AG04450 (cell line): ENCODE results near the gene SLC6A9. TPM values are rescaled to one million over a fixed set of nuclear protein-coding genes. Genes with fewer than 3 reads are reported as not detected.

ENCODE experiments used
- CTCF ChIA-PET: fragments of 300-600, 350-600 bp; formaldehyde crosslinking; extraction: SDS; loops from one replicate; lab custom pipeline; 2022; ENCODE audit warnings: antibody characterized with exemption, inconsistent platforms; lab: Charles Lee
- POLR2A ChIA-PET: fragments of 350-600 bp; formaldehyde crosslinking; extraction: SDS; loops from one replicate; lab custom pipeline; 2021; ENCODE audit warnings: antibody characterized with exemption, inconsistent platforms; lab: Yijun Ruan, JAX
- DNase-seq: peaks from one replicate; pipeline ENCODE4 v3.0.0-alpha.2; 2011; ENCODE audit warnings: low read depth, low spot score
- H3K27ac ChIP-seq: one replicate; pipeline ENCODE4 v1.5.1; 2012; ENCODE audit warnings: low read depth, low read length, control low read depth
- H3K27me3 ChIP-seq: one replicate; pipeline ENCODE4 v1.6.0; 2012; ENCODE audit warnings: low read length; ENCODE audit not compliant: control insufficient read depth, insufficient read depth
- H3K4me3 ChIP-seq: 2 replicates; pipeline ENCODE4 v1.5.1; 2011; ENCODE audit warnings: mild to moderate bottlenecking, low read depth, low read length, control low read depth
- H3K9me3 ChIP-seq: 2 replicates; pipeline ENCODE4 v1.5.1; 2012; ENCODE audit warnings: low read length; ENCODE audit not compliant: control insufficient read depth, insufficient read depth
- CTCF ChIP-seq: IDR thresholded peaks from 2 replicates; pipeline ENCODE4 v1.5.1; 2011; ENCODE audit warnings: low read depth, low read length, control low read depth, inconsistent platforms
- polyA plus RNA-seq: library from polyadenylated mRNA; depleted of rRNA; stranded (reverse); fragments of >200 nt; gene quantifications from 2 replicates; pipeline ENCODE4 v1.2.3, GENCODE V29; 2011

The SLC6A9 gene
- polyA plus RNA-seq, 1 experiment: 16.3 TPM

GRCh38 chr1:44040418-44040817 is 9.2 kb upstream of the SLC6A9 start:
- ChIA-PET CTCF (interaction anchor here (1.2 to 3.1 kb wide), 2 partner anchors 8 to 35 kb away, joined by 3 to 37 read pairs; no protein-coding TSS in a partner anchor), POLR2A (interaction anchor here (1.7 kb wide), 1 partner anchor 9 kb away, joined by 4 read pairs; the partner anchor contains the start of gene SLC6A9)

GRCh38 chr1:44038876-44039657 is 7.8 kb upstream of the SLC6A9 start:
- Histone ChIP-seq H3K4me3 (no peak overlapping the region), H3K27me3 (no peaks in the 10 kb centered on the region), H3K9me3 (no peaks in the 10 kb centered on the region), H3K27ac (no peak overlapping the region)
- ChIA-PET CTCF (interaction anchor here (1.0 to 3.1 kb wide), 2 partner anchors 8 to 34 kb away, joined by 3 to 37 read pairs; no protein-coding TSS in a partner anchor), POLR2A (interaction anchor here (0.5 kb wide), 1 partner anchor 19 kb away, joined by 10 read pairs; no protein-coding TSS in a partner anchor)
- TF ChIP-seq CTCF: no peak
- DNase-seq: no peak

More at GRCh38 chr1:44040418-44040817, 9.2 kb upstream of the SLC6A9 start:
- no peak overlapping the region for H3K27ac ChIP-seq
- no peaks in the 10 kb centered on the region for H3K27me3 ChIP-seq
- no peaks in the 10 kb centered on the region for H3K9me3 ChIP-seq
- TF ChIP-seq CTCF: no peak
- no peak for DNase-seq
- no peak overlapping the region for H3K4me3 ChIP-seq

- H3K27me3 ChIP-seq: no peaks in the 10 kb centered on the region
- ChIA-PET POLR2A (interaction anchor here (0.8 to 1.2 kb wide), 2 partner anchors 12 to 57 kb away, joined by 3 read pairs; no protein-coding TSS in a partner anchor), CTCF (interaction anchor here (1.0 to 4.4 kb wide), 8 partner anchors 9 to 273 kb away, joined by 3 to 51 read pairs (median 10); no protein-coding TSS in a partner anchor)
- H3K9me3 ChIP-seq: no peaks in the 10 kb centered on the region
- no peak overlapping the region for H3K4me3 ChIP-seq
- no peak overlapping the region for H3K27ac ChIP-seq
- no peak for DNase-seq
- TF ChIP-seq CTCF: no peak
These were observed 5.9 kb upstream of the SLC6A9 start for GRCh38 chr1:44037154-44037553.

DNA sequence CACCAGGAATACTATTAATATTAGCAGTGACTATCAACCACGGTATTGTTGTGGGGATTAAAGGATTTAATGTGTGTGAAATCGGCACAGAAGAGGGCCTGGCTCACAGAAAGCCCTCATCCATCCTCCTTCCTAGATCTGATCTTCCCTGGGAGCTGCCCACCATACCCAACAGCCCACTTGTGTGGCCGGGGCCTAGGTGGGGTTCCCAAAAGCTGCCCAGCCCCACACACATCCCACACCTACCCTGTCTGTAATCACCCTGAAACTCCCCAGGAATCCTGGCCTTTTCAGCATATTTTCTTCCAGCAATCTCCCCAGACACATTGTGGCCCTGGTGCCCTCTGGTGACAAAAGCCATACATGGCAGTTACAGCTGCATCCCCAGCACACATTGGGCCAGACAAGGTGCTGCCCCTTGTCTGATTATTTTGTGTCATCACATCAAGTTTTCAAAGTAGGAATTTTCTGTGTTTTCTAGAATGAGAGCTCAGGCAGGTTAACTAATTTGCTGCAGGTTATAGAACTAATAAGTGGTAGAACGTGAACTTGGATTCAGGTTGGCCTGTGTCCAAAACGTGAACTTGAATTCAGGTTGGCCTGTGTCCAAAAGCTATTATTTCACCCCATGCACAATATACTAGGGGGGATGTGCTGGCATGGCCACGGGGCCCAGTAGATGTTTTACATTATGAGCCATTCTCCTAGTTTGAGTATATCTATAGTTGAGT is 5.3 kb upstream of the SLC6A9 start:
- CTCF ChIA-PET: interaction anchor here (0.6 to 4.4 kb wide), 10 partner anchors 10 to 273 kb away, joined by 3 to 51 read pairs (median 5); no protein-coding TSS in a partner anchor
- H3K27me3 ChIP-seq: no peaks in the 10 kb centered on the region
- H3K27ac ChIP-seq: peak overlapping the region; percentile 11
- peak; percentile 63 for TF ChIP-seq CTCF
- no peak overlapping the region for H3K4me3 ChIP-seq
- no peaks in the 10 kb centered on the region for H3K9me3 ChIP-seq
- POLR2A ChIA-PET: interaction anchor here (0.8 to 1.2 kb wide), 2 partner anchors 12 to 56 kb away, joined by 3 read pairs; no protein-coding TSS in a partner anchor
- no peak for DNase-seq
